ENCODE measurements around the gene RBM47.

The RBM47 gene

DNA sequence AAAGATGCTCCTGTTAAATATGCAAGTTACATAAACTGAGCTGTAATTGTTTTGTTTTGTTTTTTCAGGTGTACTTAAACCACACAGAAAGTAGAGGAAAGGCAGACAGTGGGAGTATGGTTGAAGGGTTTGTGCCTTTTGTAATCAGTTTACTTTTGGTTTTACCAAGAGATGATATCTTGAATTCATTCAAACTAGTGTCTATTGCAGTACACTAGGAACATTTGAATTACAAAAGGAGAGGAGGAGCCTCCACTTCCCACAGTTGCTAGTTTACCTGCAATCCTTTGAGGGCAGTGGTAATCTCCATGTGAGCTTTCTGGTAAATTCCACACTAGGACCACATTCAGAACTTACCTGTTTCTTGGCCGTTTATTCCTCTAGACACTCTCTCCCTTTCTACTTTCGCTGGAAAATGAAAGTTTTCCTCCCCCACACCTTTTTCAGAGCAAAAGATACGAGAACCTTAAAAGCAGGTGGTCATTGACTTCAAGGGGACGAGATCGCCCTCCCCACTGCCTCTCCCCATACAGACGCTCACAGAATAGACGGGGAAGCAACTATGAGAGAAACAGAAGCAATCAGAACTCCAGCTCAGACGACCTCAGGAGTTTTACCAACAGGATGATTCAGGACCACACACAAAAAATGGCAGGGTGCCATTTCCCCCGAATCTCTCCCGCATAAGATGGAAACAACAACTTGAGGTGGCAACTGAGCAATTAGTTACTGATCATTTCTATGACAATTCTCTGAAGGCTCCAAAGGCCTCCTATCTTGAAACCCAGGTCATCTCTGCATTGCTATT lies 3.3 kb downstream of the RBM47 start:
- in situ Hi-C loops (cut with MboI; ENCODE audit: low sequenced_read_pairs): no loop called here

DNA sequence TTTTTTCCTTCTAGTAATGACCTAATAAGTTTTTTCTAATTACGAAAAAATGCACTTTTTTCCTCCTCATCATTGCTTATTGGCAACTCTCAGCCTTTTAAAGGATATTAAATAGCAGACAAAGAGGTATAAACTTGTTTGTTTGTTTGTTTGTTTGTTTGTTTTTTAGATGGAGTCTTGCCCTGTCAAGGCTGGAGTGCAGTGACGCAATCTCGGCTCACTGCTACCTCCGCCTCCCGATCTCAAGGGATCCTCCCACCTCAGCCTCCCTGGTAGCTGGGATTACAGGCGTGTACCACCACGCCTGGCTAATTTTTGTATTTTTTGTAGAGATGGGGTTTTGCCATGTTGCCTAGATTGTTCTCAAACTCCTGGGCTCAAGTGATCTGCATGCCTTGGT lies 6.0 kb downstream of the RBM47 start:
- in situ Hi-C loops (cut with MboI; ENCODE audit: low sequenced_read_pairs): no loop called here

DNA sequence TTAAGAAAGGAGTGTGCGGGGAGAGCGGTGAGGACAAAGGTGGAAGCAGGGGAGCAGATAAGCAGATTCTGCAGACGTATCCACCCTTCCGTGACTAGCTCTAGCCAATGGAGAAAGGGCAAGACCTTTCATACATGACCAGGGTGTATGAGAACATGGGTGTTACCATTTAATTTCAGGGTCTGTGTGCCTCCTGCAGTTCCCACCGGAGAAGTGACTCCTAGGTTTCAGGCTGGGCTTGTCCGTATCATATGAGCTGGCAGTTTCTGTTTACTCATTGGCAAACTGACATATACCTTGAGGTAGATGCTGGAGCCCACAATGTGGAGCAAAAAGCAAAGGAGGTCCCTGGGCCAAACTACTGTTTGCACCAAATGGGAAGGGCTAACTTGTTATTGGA lies 6.8 kb downstream of the RBM47 start:
- in situ Hi-C loops (cut with MboI; ENCODE audit: low sequenced_read_pairs): no loop called here

GRCh38 chr4:40621592-40622512 lies 7.8 kb downstream of the RBM47 start:
- in situ Hi-C loops (cut with MboI; ENCODE audit: low sequenced_read_pairs): no loop called here

GRCh38 chr4:40621229-40621591 lies 8.5 kb downstream of the RBM47 start:
- in situ Hi-C loops (cut with MboI; ENCODE audit: low sequenced_read_pairs): no loop called here

DNA sequence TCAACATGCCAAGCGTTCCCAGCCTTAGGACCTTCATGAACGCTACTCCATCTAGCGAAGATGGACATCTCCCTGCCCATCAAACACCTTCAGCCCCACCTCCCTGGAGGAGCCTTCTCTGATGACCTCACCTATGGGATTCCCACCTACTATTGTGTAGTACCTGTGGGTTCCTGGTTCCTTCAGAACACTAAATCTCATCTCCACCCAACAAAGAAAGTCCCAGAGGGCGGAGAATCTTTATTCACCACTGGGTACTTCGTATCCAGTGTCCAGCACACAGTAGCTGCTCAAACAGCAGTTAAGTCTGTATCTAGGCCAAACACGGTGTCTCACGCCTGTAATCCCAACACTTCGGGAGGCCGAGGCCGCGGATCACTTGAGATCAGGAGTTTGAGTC lies 10.1 kb downstream of the RBM47 start:
- in situ Hi-C loops (cut with MboI; ENCODE audit: low sequenced_read_pairs): no loop called here

DNA sequence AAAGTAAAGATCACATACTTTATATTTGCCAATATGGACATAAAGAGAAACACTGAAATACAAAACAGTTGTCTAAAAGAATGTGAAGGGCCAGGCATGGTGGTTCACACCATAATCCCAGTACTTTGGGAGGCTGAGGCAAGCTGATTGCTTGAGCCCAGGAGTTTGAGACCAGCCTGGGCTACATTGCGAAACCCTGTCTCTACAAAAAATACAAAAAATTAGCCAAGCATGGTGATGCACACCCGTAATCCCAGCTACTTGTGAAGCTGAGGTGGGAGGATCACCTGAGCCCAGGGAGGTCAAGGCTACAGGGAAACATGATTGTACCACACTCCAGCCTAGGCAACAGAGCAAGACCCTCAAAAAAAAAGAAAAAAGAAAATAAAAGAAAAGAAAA lies 11.8 kb downstream of the RBM47 start:
- in situ Hi-C loops (cut with MboI; ENCODE audit: low sequenced_read_pairs): no loop called here

- in situ Hi-C loops (cut with MboI; ENCODE audit: low sequenced_read_pairs): no loop called here
Measured at GRCh38 chr4:40614031-40614430, 15.6 kb downstream of the RBM47 start.

DNA sequence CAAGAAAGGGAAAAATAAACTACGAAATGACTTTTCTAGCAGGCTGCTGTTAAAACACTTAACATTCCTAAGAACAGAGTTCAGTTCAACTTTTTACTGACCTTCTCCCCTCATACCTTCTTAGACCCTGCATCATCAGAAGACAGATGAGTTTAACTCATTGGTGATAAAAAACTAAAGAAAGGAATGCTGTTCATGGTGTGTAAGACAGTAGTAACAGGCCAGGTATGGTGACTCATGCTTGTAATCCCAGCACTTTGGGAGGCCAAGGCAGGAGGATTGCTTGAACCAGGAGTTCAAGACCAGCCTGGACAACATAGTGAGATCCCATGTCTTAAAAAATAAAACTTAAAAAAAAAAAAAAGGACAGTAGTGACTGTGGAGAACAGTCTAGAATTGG lies 16.2 kb downstream of the RBM47 start:
- in situ Hi-C loops (cut with MboI; ENCODE audit: low sequenced_read_pairs): no loop called here

- in situ Hi-C loops (cut with MboI; ENCODE audit: low sequenced_read_pairs): no loop called here
Measured at GRCh38 chr4:40612831-40613230, 16.8 kb downstream of the RBM47 start.

GRCh38 chr4:40612283-40612682 lies 17.4 kb downstream of the RBM47 start:
- in situ Hi-C loops (cut with MboI; ENCODE audit: low sequenced_read_pairs): no loop called here

DNA sequence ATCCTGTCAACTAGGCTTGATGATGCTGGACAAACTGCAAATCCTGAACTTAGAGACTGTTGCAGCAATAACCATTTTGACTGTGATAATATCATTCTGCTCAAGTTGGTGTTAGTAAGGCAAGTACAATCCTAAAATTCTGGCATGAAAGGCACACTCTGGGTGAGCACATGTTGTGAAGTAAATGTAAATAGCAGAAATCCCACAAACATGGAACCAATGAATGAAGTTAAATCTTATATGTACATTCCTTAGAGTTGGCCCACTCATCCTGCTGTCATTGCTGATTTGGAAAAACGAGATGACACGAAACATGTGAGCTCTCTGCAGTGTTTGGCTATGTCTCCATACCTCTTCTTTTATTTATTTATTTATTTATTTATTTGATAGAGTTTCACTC lies 21.0 kb downstream of the RBM47 start:
- in situ Hi-C loops (cut with MboI; ENCODE audit: low sequenced_read_pairs): no loop called here

DNA sequence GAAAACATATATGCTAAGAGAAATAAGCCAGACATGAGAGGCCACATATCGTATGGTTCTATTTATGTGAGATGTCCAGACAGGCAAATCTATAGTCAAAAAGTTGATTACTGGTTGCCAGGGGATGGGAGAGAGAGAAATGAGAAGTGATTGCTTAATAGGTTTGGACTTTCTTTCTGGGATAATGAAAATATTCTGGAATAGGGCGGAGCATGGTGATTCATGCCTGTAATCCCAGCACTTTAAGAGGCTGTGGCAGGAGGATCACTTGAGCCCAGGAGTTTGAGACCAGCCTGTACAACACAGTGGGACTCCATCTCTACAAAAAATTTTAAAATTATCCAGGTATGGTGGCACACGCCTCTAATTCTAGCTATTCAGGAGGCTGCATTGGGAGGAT lies 22.4 kb downstream of the RBM47 start:
- in situ Hi-C loops (cut with MboI; ENCODE audit: low sequenced_read_pairs): no loop called here

DNA sequence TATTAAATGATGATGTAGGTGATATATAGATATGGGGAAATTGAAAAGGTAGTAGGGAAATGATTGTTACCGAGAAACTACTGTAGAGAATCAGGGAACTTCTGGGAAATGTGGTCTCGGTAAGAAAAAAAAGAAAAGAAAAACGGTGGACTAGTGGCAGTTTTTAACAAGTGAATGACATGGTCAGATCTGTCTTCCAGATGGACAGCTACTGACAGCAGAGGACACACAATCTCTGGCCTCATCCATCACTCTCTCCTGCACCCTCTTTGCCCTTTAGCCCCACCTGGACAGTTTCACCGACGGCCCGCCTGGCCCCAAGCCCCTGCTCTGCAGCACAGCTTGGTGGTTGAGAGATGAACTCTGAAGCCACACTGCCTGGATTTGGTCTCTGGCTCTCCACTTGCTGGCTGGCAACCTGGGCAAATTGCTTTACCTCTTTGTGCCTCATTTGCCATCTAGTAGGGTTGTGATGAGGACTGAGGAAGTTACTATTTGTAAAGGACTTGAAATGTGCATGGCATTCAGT lies 23.4 kb downstream of the RBM47 start:
- in situ Hi-C loops (cut with MboI; ENCODE audit: low sequenced_read_pairs): no loop called here

DNA sequence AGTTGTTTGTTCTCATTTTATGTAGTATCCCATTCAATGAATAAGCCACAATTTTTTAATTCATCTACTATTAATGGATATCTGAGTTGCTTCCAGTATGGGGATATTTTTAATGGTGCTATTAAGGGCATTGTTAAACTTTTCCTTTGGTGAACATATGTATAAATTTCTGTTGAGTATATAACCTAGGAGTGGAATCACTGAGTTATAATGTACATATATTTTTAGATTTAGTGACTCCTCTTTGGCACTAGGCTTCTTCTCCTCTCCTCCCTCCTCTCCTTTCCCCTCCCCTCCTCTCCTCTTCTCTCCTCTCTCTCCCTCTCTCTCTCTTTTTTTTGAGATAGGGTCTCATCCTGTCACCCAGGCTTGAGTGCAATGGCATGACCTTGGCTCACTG lies 26.4 kb downstream of the RBM47 start:
- in situ Hi-C loops (cut with MboI; ENCODE audit: low sequenced_read_pairs): no loop called here

GRCh38 chr4:40601641-40602040 lies 28.0 kb downstream of the RBM47 start:
- in situ Hi-C loops (cut with MboI; ENCODE audit: low sequenced_read_pairs): no loop called here

DNA sequence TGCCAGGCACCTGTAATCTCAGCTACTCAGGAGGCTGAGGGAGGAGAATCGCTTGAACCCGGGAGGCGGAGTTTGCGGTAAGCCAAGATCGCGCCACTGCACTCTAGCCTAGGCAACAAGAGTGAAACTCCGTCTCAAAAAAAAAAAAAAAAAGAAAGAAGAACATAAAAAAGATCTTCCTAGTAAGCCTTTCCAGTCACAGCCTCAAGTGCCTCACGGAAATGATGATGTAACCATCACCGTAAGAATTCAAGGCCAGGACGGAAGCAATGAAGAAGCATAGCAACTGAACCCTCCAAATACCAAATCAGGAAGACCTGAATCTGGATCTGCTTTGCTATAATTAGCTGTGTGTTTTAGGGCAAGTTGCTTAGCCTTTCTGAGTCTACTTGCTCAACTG lies 28.8 kb downstream of the RBM47 start:
- in situ Hi-C loops (cut with MboI; ENCODE audit: low sequenced_read_pairs): no loop called here

DNA sequence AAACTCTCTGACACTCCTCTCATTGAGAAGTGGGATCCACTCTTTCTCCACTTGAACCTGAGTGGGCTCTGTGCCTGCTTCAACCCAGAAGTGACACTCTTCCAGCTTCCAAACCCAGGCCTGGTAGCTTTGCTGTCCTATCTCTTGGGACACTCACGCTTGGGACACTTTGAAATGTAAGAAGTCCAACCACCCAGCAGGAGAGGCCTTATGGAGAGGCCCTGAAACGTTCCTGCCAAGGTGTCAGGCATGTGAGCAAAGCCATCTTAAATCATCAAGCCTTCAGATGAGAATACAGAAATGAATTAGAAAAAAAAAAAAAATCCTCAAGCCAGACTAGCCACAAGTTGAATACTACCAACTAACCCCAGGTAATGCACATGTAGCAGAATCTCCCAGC lies 30.2 kb downstream of the RBM47 start:
- in situ Hi-C loops (cut with MboI; ENCODE audit: low sequenced_read_pairs): no loop called here

GRCh38 chr4:40596522-40596921 lies 33.1 kb downstream of the RBM47 start:
- in situ Hi-C loops (cut with MboI; ENCODE audit: low sequenced_read_pairs): no loop called here

DNA sequence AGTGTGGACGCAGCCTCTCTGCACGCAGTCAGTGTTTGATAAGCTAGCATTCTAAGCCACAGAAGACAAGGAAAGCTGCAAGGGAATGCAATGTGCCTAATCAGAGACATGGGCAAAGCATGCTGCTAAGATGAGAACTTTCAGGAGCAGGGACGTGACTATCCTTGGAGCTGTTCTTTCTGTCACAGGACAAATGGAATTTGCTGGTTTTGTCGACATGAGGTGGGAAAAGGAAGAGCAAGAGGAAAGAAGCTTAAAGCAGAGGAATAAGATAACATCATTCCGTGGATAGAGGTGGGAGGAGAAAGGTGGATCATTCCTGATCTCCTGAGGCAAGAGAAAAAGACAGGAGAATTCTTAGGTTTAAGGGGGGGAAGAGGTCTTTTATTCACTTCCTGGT lies 33.7 kb downstream of the RBM47 start:
- in situ Hi-C loops (cut with MboI; ENCODE audit: low sequenced_read_pairs): no loop called here

DNA sequence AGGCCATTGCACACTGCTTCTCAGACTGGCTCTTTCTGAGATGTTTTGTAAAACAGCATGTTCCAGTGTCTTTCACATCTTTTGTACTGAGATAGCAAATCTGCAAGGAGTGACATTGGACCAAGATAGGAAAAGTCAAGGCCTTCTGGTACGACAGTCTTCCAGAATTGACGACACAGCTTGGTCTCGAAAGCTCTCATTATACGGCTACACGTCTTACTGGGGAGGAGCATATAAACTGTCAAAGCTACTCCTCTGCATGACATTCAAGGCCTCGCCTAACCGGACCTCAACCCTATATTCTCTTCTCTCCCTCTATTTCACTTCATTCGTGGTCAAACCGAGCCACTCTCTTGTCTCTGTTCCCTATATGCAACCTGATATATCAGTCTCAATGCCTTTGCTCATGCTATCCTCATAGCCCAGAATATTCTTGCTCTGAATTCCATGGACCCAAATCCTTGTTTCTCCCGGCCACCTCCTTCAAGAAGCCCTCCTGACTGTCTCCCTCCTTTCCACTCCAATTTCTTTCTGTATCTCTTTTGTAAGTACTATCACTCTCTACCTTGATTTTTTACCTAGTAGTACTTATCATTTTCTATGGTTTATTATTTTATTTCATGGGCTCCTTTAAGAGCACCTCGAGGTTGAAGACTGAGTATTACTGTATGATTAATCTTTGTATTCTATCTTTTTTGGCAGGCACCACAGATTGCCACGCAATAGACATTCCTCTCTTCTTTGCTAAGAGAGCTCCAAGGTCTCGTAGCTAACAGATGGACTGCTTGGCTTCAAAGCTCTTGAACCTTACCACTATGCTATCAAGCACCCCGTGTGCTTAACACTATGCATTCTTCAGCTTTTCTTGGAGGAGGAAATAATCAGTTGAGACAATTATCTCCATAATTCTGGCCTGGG lies 35.1 kb downstream of the RBM47 start:
- in situ Hi-C loops (cut with MboI; ENCODE audit: low sequenced_read_pairs): no loop called here

Measured in HL-60/S4 (cell line).